B cell (primary cell): ENCODE data around the gene KIRREL3. TPM values are rescaled to one million over a fixed set of nuclear protein-coding genes. Genes with fewer than 3 reads are reported as not detected.

Experiments used
- ATAC-seq: fragments of 200-7000 bp; cut with Tn5 transposase; one replicate; pipeline ENCODE4 v1.10.0; 2021; ENCODE audit warnings: low read depth, mild to moderate bottlenecking, moderate number of reproducible peaks, moderate library complexity
- CTCF ChIA-PET: fragments of 350-600 bp; sonication (Branson Sonifier 250); formaldehyde crosslinking; loops from one replicate; lab custom pipeline; 2021; ENCODE audit warnings: antibody characterized with exemption, inconsistent platforms; lab: Charles Lee
- POLR2A ChIA-PET: fragments of 350-600 bp; sonication (Branson Sonifier 250); formaldehyde crosslinking; loops from one replicate; lab custom pipeline; 2021; ENCODE audit warnings: antibody characterized with exemption; lab: Charles Lee
- DNase-seq: peaks from one replicate; pipeline ENCODE4 v3.0.0; 2013
- H2AFZ ChIP-seq: 2 replicates; pipeline ENCODE4 v1.6.1; 2012; ENCODE audit warnings: mild to moderate bottlenecking, low read depth, low read length; ENCODE audit not compliant: insufficient read depth, poor library complexity, severe bottlenecking
- H3K27ac ChIP-seq, 2 donors: 1 replicate in 1 of 2; 2 replicates in 1 of 2; pipeline ENCODE4 v1.5.1; 2012 to 2013; ENCODE audit warnings: low read length in 2 of 2, mild to moderate bottlenecking in 2 of 2, moderate library complexity in 1 of 2
- H3K27me3 ChIP-seq, 4 experiments: fragments of 200-600 bp in 1 of 4; sonication (generic) in 1 of 4; replicated peaks in 1 of 4; 1 replicate in 2 of 4; 2 replicates in 2 of 4; pipeline versions ENCODE4 v1.6.1 to v1.7.0; 2013 to 2016; ENCODE audit warnings: low read length in 3 of 4, mild to moderate bottlenecking in 2 of 4, mixed read lengths in 1 of 4, moderate library complexity in 1 of 4; ENCODE audit not compliant: insufficient read depth in 4 of 4, control insufficient read depth in 3 of 4; ENCODE audit errors: control extremely low read depth in 1 of 4
- H3K36me3 ChIP-seq, 2 experiments: replicated peaks in 1 of 2; 1 replicate in 1 of 2; 2 replicates in 1 of 2; pipeline versions ENCODE4 v1.6.1 to v1.7.1; 2013; ENCODE audit warnings: low read length in 1 of 2; ENCODE audit not compliant: insufficient read depth in 2 of 2, control insufficient read depth in 1 of 2; ENCODE audit errors: control extremely low read depth in 1 of 2, extremely low read depth in 1 of 2
- H3K4me1 ChIP-seq, 2 donors: fragments of 200-600 bp in 1 of 2; sonication (generic) in 1 of 2; 1 replicate in 1 of 2; 2 replicates in 1 of 2; pipeline versions ENCODE4 v1.5.1 to v1.6.1; 2013 to 2017; ENCODE audit warnings: low read length in 2 of 2; ENCODE audit not compliant: control insufficient read depth in 2 of 2, insufficient read depth in 2 of 2
- H3K4me2 ChIP-seq: replicated peaks from 2 replicates; pipeline ENCODE3; 2012; ENCODE audit warnings: mild to moderate bottlenecking, low read depth, low read length; ENCODE audit not compliant: poor library complexity, severe bottlenecking
- H3K4me3 ChIP-seq, 5 experiments: fragments of 200-600 bp in 1 of 5; sonication (generic) in 1 of 5; 1 replicate in 3 of 5; 2 replicates in 2 of 5; pipeline versions ENCODE4 v1.5.1 to v1.7.0; 2011 to 2016; ENCODE audit warnings: low read length in 4 of 5, mild to moderate bottlenecking in 4 of 5, low read depth in 2 of 5, control low read depth in 1 of 5, moderate library complexity in 1 of 5; ENCODE audit not compliant: insufficient read depth in 1 of 5; ENCODE audit errors: control extremely low read depth in 1 of 5, extremely low read depth in 1 of 5
- H3K79me2 ChIP-seq: fragments of 200-600 bp; sonication (generic); one replicate; pipeline ENCODE4 v1.6.0; 2016; ENCODE audit warnings: low read length; ENCODE audit not compliant: control insufficient read depth, insufficient read depth
- H3K9ac ChIP-seq: fragments of 200-600 bp; sonication (generic); 2 replicates; pipeline ENCODE4 v1.6.1; 2017; ENCODE audit warnings: mild to moderate bottlenecking, low read length, moderate library complexity
- H3K9me3 ChIP-seq, 3 donors: one replicate each; pipeline versions ENCODE4 v1.6.1 to v1.7.1; 2013; ENCODE audit warnings: low read length in 2 of 3; ENCODE audit not compliant: control insufficient read depth in 2 of 3, insufficient read depth in 1 of 3; ENCODE audit errors: control extremely low read depth in 1 of 3
- H4K20me1 ChIP-seq: 2 replicates; pipeline ENCODE4 v1.6.0; 2012; ENCODE audit warnings: mild to moderate bottlenecking, low read length; ENCODE audit not compliant: insufficient read depth, control insufficient read depth, poor library complexity, severe bottlenecking
- H3K27ac Mint-ChIP-seq: one replicate; pipeline ENCODE4 v1.8.0; 2021; ENCODE audit warnings: mixed read lengths
- H3K27me3 Mint-ChIP-seq: one replicate; pipeline ENCODE4 v1.8.0; 2021; ENCODE audit warnings: mixed read lengths
- H3K4me1 Mint-ChIP-seq: one replicate; pipeline ENCODE4 v1.8.0; 2021; ENCODE audit warnings: mixed read lengths
- H3K4me3 Mint-ChIP-seq: one replicate; pipeline ENCODE4 v1.8.0; 2021; ENCODE audit warnings: mixed read lengths
- H3K9me3 Mint-ChIP-seq: one replicate; pipeline ENCODE4 v1.8.0; 2022; ENCODE audit warnings: mixed read lengths; ENCODE audit not compliant: insufficient read depth
- CTCF ChIP-seq: fragments of 200-600 bp; IDR thresholded peaks from one replicate; pipeline ENCODE4 v1.8.0; 2022; ENCODE audit warnings: antibody characterized with exemption, mild to moderate bottlenecking
- EZH2 ChIP-seq: IDR thresholded peaks from 2 replicates; pipeline ENCODE4 v1.6.1; 2012; ENCODE audit warnings: borderline replicate concordance, low read depth, mild to moderate bottlenecking, moderate library complexity, low read length; ENCODE audit not compliant: insufficient read depth, poor library complexity, severe bottlenecking
- WGBS: methylation state at CpG from one replicate; pipeline ENCODE4 v1.1.5; 2013; ENCODE audit warnings: missing lambda C conversion rate; ENCODE audit not compliant: insufficient coverage; 5-methylcytosine and 5-hydroxymethylcytosine counted together
- intact Hi-C: fragments of 100-400 bp; cut with micrococcal nuclease; formaldehyde crosslinking; loops from one replicate; pipeline ENCODE4 v1.10.0; 2022
- polyA plus RNA-seq: library from polyadenylated mRNA; depleted of rRNA; stranded (reverse); fragments of >200 nt; gene quantifications from 2 replicates; pipeline ENCODE4 v1.2.3, GENCODE V29; 2012
- total RNA-seq, 2 donors: library from RNA; stranded (reverse); fragments of 120-200 nt in 1 of 2; gene quantifications; 1 replicate in 1 of 2; 2 replicates in 1 of 2; pipeline versions ENCODE4 v1.2.3 to v1.2.4, GENCODE V29; 2013 to 2022

The KIRREL3 gene
- total and polyA plus RNA-seq, 2 donors (not counting 1 experiment from before 2014, with no cell fraction given), result not detected

- peak overlapping the region; percentile 76 for H3K4me3 Mint-ChIP-seq
- peak overlapping the region; percentile 28 for H3K9ac ChIP-seq
- DNase-seq, result peak; percentile 83
- H3K27me3 Mint-ChIP-seq, result peaks cover 9% of the 10 kb centered on the region
- no peaks in the 10 kb centered on the region for H3K9me3 Mint-ChIP-seq
- H3K4me2 ChIP-seq, result peak overlapping the region; percentile 71
- peak overlapping the region; percentile 0 for H3K27ac Mint-ChIP-seq
- WGBS, result 13% methylated on average over 12 of the region's 19 CpGs
- no peaks in the 10 kb centered on the region for H3K79me2 ChIP-seq
- H3K27me3 ChIP-seq, result no peaks in the 10 kb centered on the region
- peak overlapping the region; percentile 70 for H2AFZ ChIP-seq
- peak overlapping the region in 3 of 5 experiments; percentile 26 to 46 (median 37) for H3K4me3 ChIP-seq
- no peak overlapping the region for H3K27ac ChIP-seq
- ChIA-PET POLR2A (interaction anchor here (1.0 kb wide), 1 partner anchor 39 kb away, joined by 3 read pairs; no protein-coding TSS in a partner anchor), CTCF (interaction anchor here (0.6 to 10.0 kb wide), 35 partner anchors 9 to 557 kb away, joined by 3 to 159 read pairs (median 5); no protein-coding TSS in a partner anchor)
- intact Hi-C loops, result loop anchor here (1.0 to 2.0 kb wide), 3 partner anchors 39 to 558 kb away; no protein-coding TSS in a partner anchor
- peak; percentile 92 for ATAC-seq
- peaks cover 16% of the 10 kb centered on the region for H3K4me1 Mint-ChIP-seq
- no peaks in the 10 kb centered on the region for H4K20me1 ChIP-seq
- H3K36me3 ChIP-seq, result no peaks in the 10 kb centered on the region
- H3K4me1 ChIP-seq, result peaks cover 4 to 16% of the 10 kb centered on the region in 2 donors
- TF ChIP-seq EZH2, result no peak
- peak; percentile 99 for TF ChIP-seq CTCF
- H3K9me3 ChIP-seq, result no peaks in the 10 kb centered on the region
These were observed 519.9 kb downstream of the KIRREL3 start for GRCh38 chr11:126480410-126481302.
